ENCODE measurements around the gene BPIFB6.

DNA sequence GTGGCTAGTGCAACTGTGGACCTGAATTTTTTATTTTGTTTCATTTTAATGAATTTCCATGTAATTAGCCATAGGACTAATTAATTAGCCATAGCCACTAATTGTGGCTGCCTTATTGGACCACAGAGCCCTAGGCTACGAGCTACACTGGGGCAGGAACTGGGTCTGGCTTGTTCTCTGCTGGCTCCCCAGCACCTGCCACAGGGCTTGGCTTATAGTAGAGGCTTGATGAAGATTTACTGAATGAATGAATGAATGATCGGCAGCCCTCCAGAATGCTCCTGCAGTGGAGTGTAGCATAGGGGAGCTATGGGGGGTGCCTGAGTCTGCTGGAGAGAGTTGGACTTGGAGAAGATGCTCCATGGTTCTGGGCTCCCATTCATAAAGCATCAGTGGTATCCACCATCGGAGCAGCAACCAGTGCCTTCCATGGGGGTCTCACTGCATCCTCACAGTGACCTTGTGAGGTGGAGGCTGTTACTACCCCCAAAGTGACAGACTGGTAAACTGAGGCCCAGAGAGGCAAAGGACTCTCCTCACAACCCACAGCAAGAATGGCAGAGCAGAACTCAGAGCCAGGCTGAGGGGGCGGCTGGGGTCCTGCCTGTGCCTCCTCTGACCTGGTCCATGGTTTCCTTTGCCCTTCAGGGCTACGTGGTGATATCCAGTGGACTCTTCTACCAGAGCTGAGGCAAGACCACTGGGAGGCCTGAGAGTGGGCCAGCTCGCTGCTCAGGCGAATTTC is 8.6 kb upstream of the BPIFB6 start:
- no peak for TF ChIP-seq POLR2AphosphoS5 (IDR thresholded peaks at IDR 0.05; ENCODE audit: borderline replicate concordance, low read depth, low read length)
- no peak for TF ChIP-seq EZH2 (IDR thresholded peaks at IDR 0.05)

All from SK-N-MC (cell line).